Panc1 (cell line): ENCODE data around the gene SERAC1.

ENCODE experiments used
- CTCF ChIP-seq: fragments of 450-650 bp; IDR thresholded peaks from 2 replicates; pipeline ENCODE4 v1.5.1; 2017; ENCODE audit warnings: mild to moderate bottlenecking
- POLR2AphosphoS5 ChIP-seq: IDR thresholded peaks from 2 replicates; pipeline ENCODE4 v1.6.1; 2012; ENCODE audit warnings: mild to moderate bottlenecking, low read depth, low read length, moderate library complexity
- REST ChIP-seq, 2 experiments: IDR thresholded peaks; 2 replicates each; pipeline ENCODE4 v1.6.1; 2011 to 2012; ENCODE audit warnings: low read depth in 2 of 2, control low read depth in 1 of 2, low read length in 1 of 2, mild to moderate bottlenecking in 1 of 2, moderate library complexity in 1 of 2; ENCODE audit not compliant: insufficient read depth in 1 of 2
- SIN3A ChIP-seq: IDR thresholded peaks from 2 replicates; pipeline ENCODE4 v1.6.1; 2012; ENCODE audit warnings: low read depth, mild to moderate bottlenecking, low read length, moderate library complexity, borderline replicate concordance; ENCODE audit not compliant: insufficient read depth
- TCF7L2 ChIP-seq: IDR thresholded peaks from 2 replicates; pipeline ENCODE4 v1.6.1; 2011; ENCODE audit warnings: mild to moderate bottlenecking, low read depth, low read length, inconsistent platforms

GRCh38 chr6:158158123-158158522, 9.9 kb downstream of the SERAC1 start:
- no peak for TF ChIP-seq CTCF
- TF ChIP-seq POLR2AphosphoS5: no peak
- no peak for TF ChIP-seq REST (IDR thresholded peaks at IDR 0.05; ENCODE audit: insufficient read depth in 1 of 2, low read depth in 2 of 2, low read length in 1 of 2)
- no peak for TF ChIP-seq TCF7L2
- TF ChIP-seq SIN3A: no peak
